ENCODE results near the gene TM7SF2. TPM values are rescaled to one million over a fixed set of nuclear protein-coding genes. Genes with fewer than 3 reads are reported as not detected.

TM7SF2 gene
- 21.9 and 24.6 TPM in 2 replicates for total RNA-seq

GRCh38 chr11:65111744-65112545, at the start of gene TM7SF2:
Gene TM7SF2, plus strand, starts transcription at chr11:65111872. Its CDS starts 144 bp downstream, at chr11:65112016.

GRCh38 chr11:65083834-65084597, 27.7 kb upstream of the TM7SF2 start, which contains the start of the genes CDCA5 and ZFPL1:
Gene CDCA5, minus strand, starts transcription at chr11:65084040. Its CDS starts 62 bp downstream, at chr11:65083978.
Gene ZFPL1, plus strand, starts transcription at chr11:65084222. Its CDS starts 477 bp downstream, at chr11:65084699.

GRCh38 chr11:65095974-65096806, 15.5 kb upstream of the TM7SF2 start, which contains the start of gene VPS51:
Gene VPS51, plus strand, starts transcription at chr11:65096214. Its CDS starts 37 bp downstream, at chr11:65096251.

GRCh38 chr11:65117206-65118096, 5.8 kb downstream of the TM7SF2 start, which contains the start of gene ZNHIT2:
Gene ZNHIT2, minus strand, starts transcription at chr11:65117701. Its CDS starts 48 bp downstream, at chr11:65117653.

GRCh38 chr11:65121865-65122696, 10.4 kb downstream of the TM7SF2 start, which contains the start of the genes FAU and MRPL49:
Gene FAU, minus strand, starts transcription at chr11:65122134. Its CDS starts 321 bp downstream, at chr11:65121813.
Gene MRPL49, plus strand, starts transcription at chr11:65122321. Its CDS starts 26 bp downstream, at chr11:65122347.

GRCh38 chr11:65134240-65134951, 22.7 kb downstream of the TM7SF2 start, which contains the start of gene SYVN1:
Gene SYVN1, minus strand, starts transcription at chr11:65134519. Its CDS starts 918 bp downstream, at chr11:65133601.

Other genes starting within 250 kb of the TM7SF2 start
- gene EHD1, start 233.3 kb upstream of the TM7SF2 start, total RNA-seq = 34.2 and 92.9 TPM in 2 replicates
- gene ATG2A, start 194.7 kb upstream of the TM7SF2 start, total RNA-seq = 6.2 and 15.4 TPM in 2 replicates
- gene PPP2R5B, start 187.2 kb upstream of the TM7SF2 start, total RNA-seq = 16.4 and 19.4 TPM in 2 replicates
- not detected in 2 replicates for gene GPHA2, start 176.0 kb upstream of the TM7SF2 start, total RNA-seq
- not detected in 2 replicates for gene MAJIN, start 139.8 kb upstream of the TM7SF2 start, total RNA-seq
- gene BATF2, start 114.9 kb upstream of the TM7SF2 start, total RNA-seq = 0.34 and 0.57 TPM in 2 replicates
- 60.5 and 67.8 TPM in 2 replicates for gene ARL2, start 97.7 kb upstream of the TM7SF2 start, total RNA-seq
- gene SNX15, start 84.4 kb upstream of the TM7SF2 start, total RNA-seq = 14.6 and 19.8 TPM in 2 replicates
- gene SAC3D1, start 70.7 kb upstream of the TM7SF2 start, total RNA-seq = 10.1 and 12.0 TPM in 2 replicates
- gene NAALADL1, start 53.3 kb upstream of the TM7SF2 start, total RNA-seq = 5.8 and 7.2 TPM in 2 replicates
- under 0.01 and 0.14 TPM in 2 replicates for gene CDCA5, start 27.8 kb upstream of the TM7SF2 start, total RNA-seq
- 41.0 and 64.6 TPM in 2 replicates for gene ZFPL1, start 27.6 kb upstream of the TM7SF2 start, total RNA-seq
- gene VPS51, start 15.7 kb upstream of the TM7SF2 start, total RNA-seq = 97.1 and 98.5 TPM in 2 replicates
- gene ZNHIT2, start 5.8 kb downstream of the TM7SF2 start, total RNA-seq = 11.1 and 22.2 TPM in 2 replicates
- gene FAU, start 10.3 kb downstream of the TM7SF2 start, total RNA-seq = 177 and 362 TPM in 2 replicates
- 30.1 and 48.9 TPM in 2 replicates for gene MRPL49, start 10.4 kb downstream of the TM7SF2 start, total RNA-seq
- gene SYVN1, start 22.6 kb downstream of the TM7SF2 start, total RNA-seq = 24.9 and 39.7 TPM in 2 replicates
- not detected in 2 replicates for gene SPDYC, start 58.4 kb downstream of the TM7SF2 start, total RNA-seq
- gene CAPN1, start 70.1 kb downstream of the TM7SF2 start, total RNA-seq = 130 and 324 TPM in 2 replicates
- 1.0 and 3.6 TPM in 2 replicates for gene POLA2, start 150.1 kb downstream of the TM7SF2 start, total RNA-seq
- gene CDC42EP2, start 203.0 kb downstream of the TM7SF2 start, total RNA-seq = 3.8 and 6.0 TPM in 2 replicates
- 22.9 and 35.4 TPM in 2 replicates for gene DPF2, start 222.0 kb downstream of the TM7SF2 start, total RNA-seq
- gene TIGD3, start 242.9 kb downstream of the TM7SF2 start, total RNA-seq = under 0.01 TPM in 2 replicates